GM19438 (cell line): Measurements from ENCODE around the gene SLC35A2.
"Not testable (repeated sequence)": the region's sequence is repeated elsewhere in the genome, so short reads cannot be mapped to it uniquely, and the experiment has no call there.

Experiments used
- ATAC-seq: cut with Tn5 transposase; IDR thresholded peaks from one replicate; pipeline ENCODE4 v1.9.1; 2021; ENCODE audit warnings: low read depth; ENCODE audit not compliant: unreplicated experiment

SLC35A2 gene

GRCh38 chrX:48854121-48854804, 57.2 kb downstream of the SLC35A2 start:
- ATAC-seq = not testable (repeated sequence)

GRCh38 chrX:48853494-48853893, 58.0 kb downstream of the SLC35A2 start:
- not testable (repeated sequence) for ATAC-seq
